Ovary (tissue), 9 donors: ENCODE measurements around the gene TAGLN. TPM values are rescaled to one million over a fixed set of nuclear protein-coding genes. Genes with fewer than 3 reads are reported as not detected.
A peak's percentile ranks its signal among the peaks of the same experiment; 100 is the strongest.

ENCODE experiments used
- DNase-seq, 5 donors: peaks; one replicate each; pipeline ENCODE4 v3.0.0-alpha.2; 2019 to 2020
- H3K27ac ChIP-seq, 2 donors: fragments of 200-600 bp; one replicate each; pipeline versions ENCODE4 v1.5.1 to v1.8.0; 2019 to 2022
- H3K27me3 ChIP-seq: fragments of 200-600 bp; one replicate; pipeline ENCODE4 v1.8.0; 2022
- H3K36me3 ChIP-seq: fragments of 200-600 bp; sonication (generic); one replicate; pipeline ENCODE4 v1.5.1; 2019
- H3K4me1 ChIP-seq: one replicate; pipeline ENCODE4 v1.8.1; 2013; ENCODE audit warnings: mild to moderate bottlenecking, moderate library complexity; ENCODE audit not compliant: insufficient read depth
- H3K4me3 ChIP-seq: fragments of 200-600 bp; sonication (generic); one replicate; pipeline ENCODE4 v1.5.1; 2017
- H3K9me3 ChIP-seq, 2 donors: fragments of 200-600 bp in 1 of 2; sonication (generic) in 1 of 2; one replicate each; pipeline versions ENCODE4 v1.5.1 to v1.8.1; 2013 to 2019; ENCODE audit warnings: mild to moderate bottlenecking in 1 of 2, moderate library complexity in 1 of 2
- CTCF ChIP-seq, 3 donors: fragments of 450-650 bp in 2 of 3; fragments of 200-600 bp in 1 of 3; IDR thresholded peaks; one replicate each; pipeline versions ENCODE4 v1.5.1 to v1.8.0; 2016 to 2022; ENCODE audit warnings: antibody characterized with exemption in 3 of 3, mild to moderate bottlenecking in 1 of 3
- EP300 ChIP-seq: sonication (generic); formaldehyde crosslinking; IDR thresholded peaks from one replicate; pipeline ENCODE4 v1.6.1; 2017; ENCODE audit warnings: antibody characterized with exemption
- POLR2A ChIP-seq: fragments of 450-650 bp; IDR thresholded peaks from one replicate; pipeline ENCODE4 v1.6.1; 2017; ENCODE audit warnings: antibody characterized with exemption, mild to moderate bottlenecking, moderate library complexity
- WGBS, 3 donors: extraction: QIAGEN DNeasy Blood & Tissue Kit in 1 of 3; methylation state at CpG; one replicate each; pipeline versions ENCODE4 v1.1.5 to v1.1.7; 2013 to 2017; 5-methylcytosine and 5-hydroxymethylcytosine counted together
- intact Hi-C, 4 donors: fragments of 100-400 bp; cut with DNase I; formaldehyde crosslinking; loops; one replicate each; pipeline versions ENCODE4 v1.11.0 to v1.15.1; 2022 to 2023
- polyA plus RNA-seq, 2 donors: library from polyadenylated mRNA; stranded (reverse); fragments of 200-250 nt in 1 of 2; fragments of 350-450 nt in 1 of 2; fragmentation: Illumina TruSeq in 1 of 2; extraction: RNeasy Lipid Tissue Mini Kit (QIAGEN cat#74804) in 1 of 2; gene quantifications; one replicate each; pipeline ENCODE4 v1.2.3, GENCODE V29; 2013 to 2014
- total RNA-seq, 7 donors: library from RNA; depleted of rRNA in 2 of 7; stranded (reverse); fragments of >200 nt in 2 of 7; fragmentation: NEBNext Ultra II Directional in 3 of 7; extraction: Animal tissue kit (Norgen Biotek cat#: 25700) in 3 of 7; gene quantifications; one replicate each; pipeline versions ENCODE4 v1.1.0 to v1.2.4, GENCODE V29; 2016 to 2023
- donor health status: DM: no; HTN: no; CAD: no; lungs with moderate emphysema.
- donor health status: DM: no; HTN: no; CAD: no.
- donor health status: Bipolar disorder and iron deficiency.
- donor health status: DM: yes; HTN: yes; CAD: no.
- donor health status: DM: no; HTN: no; CAD: no.
- donor health status: DM: yes; HTN: yes; CAD: no.

Gene TAGLN
- total and polyA plus RNA-seq, 9 donors: 491 to 3,307 (median 1,598) TPM

- Histone ChIP-seq H3K9me3 (no peaks in the 10 kb centered on the region), H3K4me1 (peaks cover 19% of the 10 kb centered on the region), H3K36me3 (no peaks in the 10 kb centered on the region), H3K27me3 (no peaks in the 10 kb centered on the region), H3K4me3 (no peak overlapping the region), H3K27ac (peak overlapping the region; percentile 59 to 72)
- TF ChIP-seq EP300: no peak
- no peak for TF ChIP-seq CTCF (IDR thresholded peaks at IDR 0.05)
- no peak for TF ChIP-seq POLR2A
- peak in 1 of 5 donors; percentile 41 for DNase-seq
- intact Hi-C loops: loop anchor here in 1 of 4 donors (5.0 kb wide), 1 partner anchor 35 kb away; no protein-coding TSS in a partner anchor
- 42 to 64% (median 59%) methylated on average over 13 of the region's 13 CpGs for WGBS, 3 donors
Measured at GRCh38 chr11:117187428-117187798, 11.8 kb upstream of the TAGLN start.

GRCh38 chr11:117187799-117188481 is 11.2 kb upstream of the TAGLN start:
- Histone ChIP-seq H3K27me3 (no peaks in the 10 kb centered on the region), H3K27ac (peak overlapping the region; percentile 59 to 72), H3K36me3 (no peaks in the 10 kb centered on the region), H3K9me3 (no peaks in the 10 kb centered on the region), H3K4me3 (no peak overlapping the region), H3K4me1 (peaks cover 19% of the 10 kb centered on the region)
- TF ChIP-seq CTCF (IDR thresholded peaks at IDR 0.05): no peak
- TF ChIP-seq EP300: no peak
- no peak for TF ChIP-seq POLR2A
- intact Hi-C loops: loop anchor here in 1 of 4 donors (5.0 kb wide), 1 partner anchor 34 kb away; no protein-coding TSS in a partner anchor
- peak in 4 of 5 donors; percentile 23 to 44 (median 34) for DNase-seq
- WGBS, 3 donors: 72 to 87% (median 76%) methylated on average over 16 of the region's 16 CpGs

GRCh38 chr11:117188620-117189081 is 10.5 kb upstream of the TAGLN start:
- H3K9me3 ChIP-seq: no peaks in the 10 kb centered on the region
- WGBS, 3 donors: 78 to 85% (median 80%) methylated on average over 20 of the region's 20 CpGs
- H3K27ac ChIP-seq: no peak overlapping the region
- DNase-seq: peak in 2 of 5 donors; percentile 28 to 41
- no peaks in the 10 kb centered on the region for H3K36me3 ChIP-seq
- no peaks in the 10 kb centered on the region for H3K27me3 ChIP-seq
- peaks cover 19% of the 10 kb centered on the region for H3K4me1 ChIP-seq
- no peak overlapping the region for H3K4me3 ChIP-seq
- intact Hi-C loops: loop anchor here in 1 of 4 donors (5.0 kb wide), 1 partner anchor 34 kb away; no protein-coding TSS in a partner anchor
- no peak for TF ChIP-seq EP300
- no peak for TF ChIP-seq CTCF (IDR thresholded peaks at IDR 0.05)
- TF ChIP-seq POLR2A: no peak

GRCh38 chr11:117189191-117189940 is 9.8 kb upstream of the TAGLN start:
- Histone ChIP-seq H3K4me3 (no peak overlapping the region), H3K9me3 (no peaks in the 10 kb centered on the region), H3K27ac (no peak overlapping the region), H3K36me3 (no peaks in the 10 kb centered on the region), H3K27me3 (no peaks in the 10 kb centered on the region), H3K4me1 (peaks cover 19% of the 10 kb centered on the region)
- TF ChIP-seq POLR2A (no peak), EP300 (no peak), CTCF (IDR thresholded peaks at IDR 0.05) (no peak)
- intact Hi-C loops: loop anchor here in 1 of 4 donors (5.0 kb wide), 1 partner anchor 33 kb away; no protein-coding TSS in a partner anchor
- 91 to 92% (median 92%) methylated on average over 22 of the region's 22 CpGs for WGBS, 3 donors
- peak in 3 of 5 donors; percentile 14 to 31 (median 22) for DNase-seq
